Liver (tissue), 9 donors: Measurements from ENCODE around the gene WNT2B. TPM values are rescaled to one million over a fixed set of nuclear protein-coding genes. Genes with fewer than 3 reads are reported as not detected.

Experiments
- DNase-seq: peaks from one replicate; pipeline ENCODE4 v3.0.0-alpha.2; 2017; ENCODE audit warnings: low spot score
- H3K27ac ChIP-seq, 2 donors: one replicate each; pipeline ENCODE4 v1.7.0; 2013; ENCODE audit warnings: inconsistent platforms in 2 of 2, low read length in 2 of 2, control low read depth in 1 of 2, low read depth in 1 of 2, mild to moderate bottlenecking in 1 of 2
- H3K27me3 ChIP-seq, 4 donors: one replicate each; pipeline versions ENCODE4 v1.6.1 to v1.7.0; 2013; ENCODE audit warnings: low read length in 3 of 4, inconsistent platforms in 1 of 4, mild to moderate bottlenecking in 1 of 4, moderate library complexity in 1 of 4; ENCODE audit not compliant: control insufficient read depth in 4 of 4, insufficient read depth in 4 of 4
- H3K36me3 ChIP-seq, 4 donors: one replicate each; pipeline versions ENCODE4 v1.6.1 to v1.7.0; 2013; ENCODE audit warnings: low read length in 3 of 4, mild to moderate bottlenecking in 3 of 4, low read depth in 1 of 4, moderate library complexity in 1 of 4; ENCODE audit not compliant: control insufficient read depth in 4 of 4, insufficient read depth in 3 of 4
- H3K4me1 ChIP-seq, 4 donors: one replicate each; pipeline versions ENCODE4 v1.6.1 to v1.7.0; 2013; ENCODE audit warnings: low read length in 3 of 4, mild to moderate bottlenecking in 3 of 4, moderate library complexity in 1 of 4; ENCODE audit not compliant: control insufficient read depth in 4 of 4, insufficient read depth in 4 of 4
- H3K4me3 ChIP-seq, 3 donors: one replicate each; pipeline versions ENCODE4 v1.6.1 to v1.7.0; 2013; ENCODE audit warnings: low read length in 3 of 3, control low read depth in 1 of 3, low read depth in 1 of 3, mild to moderate bottlenecking in 1 of 3
- H3K9ac ChIP-seq, 2 donors: one replicate each; pipeline ENCODE4 v1.7.0; 2013; ENCODE audit warnings: low read length in 2 of 2, mild to moderate bottlenecking in 2 of 2, moderate library complexity in 2 of 2, control low read depth in 1 of 2, low read depth in 1 of 2
- H3K9me3 ChIP-seq, 4 donors: one replicate each; pipeline versions ENCODE4 v1.6.1 to v1.7.0; 2013; ENCODE audit warnings: low read length in 3 of 4; ENCODE audit not compliant: control insufficient read depth in 4 of 4
- ATF3 ChIP-seq: IDR thresholded peaks from 2 replicates; pipeline ENCODE4 v1.6.1; 2016; ENCODE audit warnings: antibody characterized with exemption
- CTCF ChIP-seq: fragments of 150-350 bp; IDR thresholded peaks from 2 replicates; pipeline ENCODE4 v1.5.1; 2017; ENCODE audit warnings: improper control_type of control experiment, low read depth, low read length; ENCODE audit not compliant: missing input control
- EGR1 ChIP-seq, 2 donors: IDR thresholded peaks; 2 replicates each; pipeline ENCODE4 v1.6.1; 2016 to 2018; ENCODE audit warnings: antibody characterized with exemption in 2 of 2, low read depth in 2 of 2
- FOXA1 ChIP-seq: IDR thresholded peaks from 2 replicates; pipeline ENCODE4 v1.6.1; 2016; ENCODE audit warnings: antibody characterized with exemption
- FOXA2 ChIP-seq: IDR thresholded peaks from 2 replicates; pipeline ENCODE4 v1.6.1; 2016; ENCODE audit warnings: antibody characterized with exemption
- GABPA ChIP-seq, 2 donors: IDR thresholded peaks in 1 of 2; conservative IDR thresholded peaks in 1 of 2; 2 replicates each; pipeline ENCODE4 v1.6.1; 2016; ENCODE audit warnings: antibody characterized with exemption in 2 of 2, mild to moderate bottlenecking in 1 of 2, moderate library complexity in 1 of 2
- HNF4A ChIP-seq, 2 donors: conservative IDR thresholded peaks; 2 replicates each; pipeline ENCODE4 v1.6.1; 2016; ENCODE audit warnings: antibody characterized with exemption in 2 of 2, mild to moderate bottlenecking in 2 of 2
- HNF4G ChIP-seq: IDR thresholded peaks from 2 replicates; pipeline ENCODE4 v1.6.1; 2016; ENCODE audit warnings: antibody characterized with exemption
- JUND ChIP-seq, 2 donors: IDR thresholded peaks; 2 replicates each; pipeline ENCODE4 v1.6.1; 2016; ENCODE audit warnings: antibody characterized with exemption in 2 of 2
- MAX ChIP-seq: IDR thresholded peaks from 2 replicates; pipeline ENCODE4 v1.6.1; 2016; ENCODE audit warnings: antibody characterized with exemption
- NR2F2 ChIP-seq: IDR thresholded peaks from 2 replicates; pipeline ENCODE4 v1.6.1; 2016; ENCODE audit warnings: antibody characterized with exemption
- RAD21 ChIP-seq, 2 donors: IDR thresholded peaks; 2 replicates each; pipeline ENCODE4 v1.6.1; 2016; ENCODE audit warnings: antibody characterized with exemption in 2 of 2, mild to moderate bottlenecking in 2 of 2
- REST ChIP-seq: IDR thresholded peaks from 2 replicates; pipeline ENCODE4 v1.6.1; 2016; ENCODE audit warnings: antibody characterized with exemption, mild to moderate bottlenecking
- RXRA ChIP-seq, 2 donors: IDR thresholded peaks; 2 replicates each; pipeline ENCODE4 v1.6.1; 2017 to 2018; ENCODE audit warnings: antibody characterized with exemption in 2 of 2, mild to moderate bottlenecking in 1 of 2
- SP1 ChIP-seq: IDR thresholded peaks from 2 replicates; pipeline ENCODE4 v1.6.1; 2018; ENCODE audit warnings: antibody characterized with exemption, mild to moderate bottlenecking
- TAF1 ChIP-seq: conservative IDR thresholded peaks from 2 replicates; pipeline ENCODE4 v1.6.1; 2016; ENCODE audit warnings: antibody characterized with exemption, mild to moderate bottlenecking
- YY1 ChIP-seq: IDR thresholded peaks from 2 replicates; pipeline ENCODE4 v1.6.1; 2016; ENCODE audit warnings: antibody characterized with exemption, mild to moderate bottlenecking
- ZBTB33 ChIP-seq: IDR thresholded peaks from 2 replicates; pipeline ENCODE4 v1.6.1; 2016; ENCODE audit warnings: antibody characterized with exemption
- WGBS: extraction: QIAGEN DNeasy Blood & Tissue Kit; methylation state at CpG from one replicate; pipeline ENCODE4 v1.1.7; 2013; 5-methylcytosine and 5-hydroxymethylcytosine counted together
- polyA plus RNA-seq, 2 donors: library from polyadenylated mRNA; stranded (reverse) in 1 of 2; unstranded in 1 of 2; fragments of 200-250 nt in 1 of 2; fragments of >200 nt in 1 of 2; fragmentation: Nextera tagmentation in 1 of 2; extraction: Ambion mirVana in 1 of 2; gene quantifications; one replicate each; pipeline versions ENCODE4 v1.2.1 to v1.2.3, GENCODE V29; 2013 to 2015
- total RNA-seq, 2 donors: library from RNA; depleted of rRNA; stranded (reverse); fragments of >200 nt; gene quantifications; one replicate each; pipeline ENCODE4 v1.2.3, GENCODE V29; 2014
- donor health status: healthy.
- donor health status: healthy.
- donor health status: healthy.
- donor health status: healthy.
- donor health status: healthy.

WNT2B gene
- total and polyA plus RNA-seq, 4 donors, result 0.07 to 0.92 (median 0.38) TPM

GRCh38 chr1:112541299-112541698 lies 32.5 kb downstream of the WNT2B start:
- Histone ChIP-seq H3K27ac (no peak overlapping the region), H3K36me3 (peaks cover 0 to 14% (median 6%) of the 10 kb centered on the region in 4 donors), H3K4me1 (no peaks in the 10 kb centered on the region), H3K9me3 (no peaks in the 10 kb centered on the region), H3K4me3 (no peak overlapping the region), H3K27me3 (no peaks in the 10 kb centered on the region), H3K9ac (no peak overlapping the region)
- TF ChIP-seq REST, result no peak
- TF ChIP-seq JUND (IDR thresholded peaks at IDR 0.05), result no peak
- no peak for TF ChIP-seq CTCF
- 98% methylated on average over 1 of the region's 1 CpG for WGBS
- DNase-seq, result no peak

- H3K4me1 ChIP-seq, result no peaks in the 10 kb centered on the region
- TF ChIP-seq GABPA (IDR thresholded peaks at IDR 0.05 in 1 of 2, conservative IDR thresholded peaks at IDR 0.05 in 1 of 2) (no peak), HNF4G (no peak), HNF4A (conservative IDR thresholded peaks at IDR 0.05) (no peak), FOXA1 (no peak), RAD21 (IDR thresholded peaks at IDR 0.05) (no peak), TAF1 (no peak), SP1 (no peak), ATF3 (no peak), FOXA2 (no peak), ZBTB33 (no peak), NR2F2 (no peak), MAX (no peak), RXRA (IDR thresholded peaks at IDR 0.05) (no peak), CTCF (no peak), YY1 (no peak), EGR1 (IDR thresholded peaks at IDR 0.05; ENCODE audit: low read depth in 2 of 2) (no peak), JUND (IDR thresholded peaks at IDR 0.05) (no peak), REST (no peak)
- WGBS, result 92% methylated on average over 9 of the region's 9 CpGs
- H3K27ac ChIP-seq, result no peak overlapping the region
- DNase-seq, result no peak
- no peak overlapping the region for H3K4me3 ChIP-seq
- H3K9ac ChIP-seq, result no peak overlapping the region
- no peaks in the 10 kb centered on the region for H3K27me3 ChIP-seq
- peaks cover 0 to 14% (median 6%) of the 10 kb centered on the region in 4 donors for H3K36me3 ChIP-seq
- no peaks in the 10 kb centered on the region for H3K9me3 ChIP-seq
Measured at GRCh38 chr1:112542206-112542973, 33.6 kb downstream of the WNT2B start.
